HCT116 (cell line): Measurements from ENCODE around the gene HPCAL1. TPM values are rescaled to one million over a fixed set of nuclear protein-coding genes. Genes with fewer than 3 reads are reported as not detected.

ENCODE experiments used
- ATAC-seq: fragments of 200-7000 bp; cut with Tn5 transposase; 2 replicates; pipeline ENCODE4 v1.9.1; 2020; ENCODE audit warnings: mild to moderate bottlenecking, moderate library complexity
- BruUV-seq: library from RNA; stranded (reverse); fragments of 400-500 nt; replicated peaks from 2 replicates; lab custom pipeline; 2021; lab: Mats Ljungman, UMichigan
- CTCF ChIA-PET: fragments of 300-600 bp; sonication (Branson Sonifier 250); formaldehyde crosslinking; loops from one replicate; lab custom pipeline; 2021; ENCODE audit warnings: antibody characterized with exemption; lab: Charles Lee
- POLR2A ChIA-PET: fragments of 300-600, 350-600 bp; sonication (Branson Sonifier 250); formaldehyde crosslinking; loops from one replicate; lab custom pipeline; 2021; ENCODE audit warnings: antibody characterized with exemption; lab: Charles Lee
- RAD21 ChIA-PET, 2 experiments: fragments of 300-600 bp; sonication (Branson Sonifier 250); formaldehyde crosslinking; loops; one replicate each; lab custom pipeline; 2023; ENCODE audit warnings: low total read pairs in 2 of 2; ENCODE audit not compliant: uncharacterized antibody in 2 of 2, unreplicated experiment in 2 of 2, low non-redundant PET in 1 of 2; lab: Charles Lee
- DNase-seq: peaks from one replicate; pipeline ENCODE4 v3.0.0-alpha.2; 2010; ENCODE audit warnings: low read depth, low spot score
- H2AFZ ChIP-seq: fragments of 200-600 bp; shearing (Covaris generic), sonication (generic); 2 replicates; pipeline ENCODE4 v1.6.1; 2017; ENCODE audit warnings: low read depth, mixed run types, mixed read lengths, antibody characterized with exemption, low read length; ENCODE audit not compliant: poor library complexity, severe bottlenecking
- H3K27ac ChIP-seq: 2 replicates; pipeline ENCODE4 v1.5.1; 2012; ENCODE audit warnings: low read depth, low read length
- H3K27me3 ChIP-seq: fragments of 200-600 bp; sonication (generic); 2 replicates; pipeline ENCODE4 v1.6.1; 2016; ENCODE audit warnings: mixed run types, low read length, mixed read lengths; ENCODE audit not compliant: insufficient read depth
- H3K36me3 ChIP-seq, 2 experiments: fragments of 200-500 bp in 1 of 2; fragments of 200-600 bp in 1 of 2; sonication (Bioruptor generic) in 1 of 2; sonication (generic) in 1 of 2; 2 replicates each; pipeline versions ENCODE4 v1.5.1 to v1.6.1; 2014 to 2016; ENCODE audit warnings: low read length in 2 of 2, inconsistent platforms in 1 of 2, mixed read lengths in 1 of 2, mixed run types in 1 of 2; ENCODE audit not compliant: insufficient read depth in 2 of 2, control insufficient read depth in 1 of 2
- H3K4me1 ChIP-seq, 2 experiments: fragments of 200-600 bp in 1 of 2; sonication (generic) in 1 of 2; 2 replicates each; pipeline versions ENCODE4 v1.5.1 to v1.6.1; 2012 to 2017; ENCODE audit warnings: low read length in 2 of 2, inconsistent platforms in 1 of 2, mild to moderate bottlenecking in 1 of 2, mixed read lengths in 1 of 2, mixed run types in 1 of 2, moderate library complexity in 1 of 2; ENCODE audit not compliant: insufficient read depth in 2 of 2, control insufficient read depth in 1 of 2
- H3K4me2 ChIP-seq: fragments of 200-600 bp; sonication (generic); 2 replicates; pipeline ENCODE4 v1.6.1; 2017; ENCODE audit warnings: mixed run types, low read length, mixed read lengths
- H3K4me3 ChIP-seq, 2 experiments: fragments of 200-600 bp in 1 of 2; sonication (generic) in 1 of 2; replicated peaks in 1 of 2; 2 replicates each; pipeline ENCODE4 v1.5.1; 2011 to 2016; ENCODE audit warnings: low read length in 2 of 2, control low read depth in 1 of 2, low read depth in 1 of 2, mild to moderate bottlenecking in 1 of 2, mixed read lengths in 1 of 2, mixed run types in 1 of 2
- H3K79me2 ChIP-seq: fragments of 200-600 bp; sonication (generic); 2 replicates; pipeline ENCODE4 v1.6.1; 2017; ENCODE audit warnings: mild to moderate bottlenecking, mixed run types, low read length, moderate library complexity, mixed read lengths; ENCODE audit not compliant: insufficient read depth
- H3K9ac ChIP-seq: fragments of 200-600 bp; sonication (generic); 2 replicates; pipeline ENCODE4 v1.6.1; 2016; ENCODE audit warnings: low read length, mixed read lengths
- H3K9me2 ChIP-seq: fragments of 200-600 bp; sonication (generic), shearing (Covaris generic); 2 replicates; pipeline ENCODE4 v1.6.1; 2017; ENCODE audit warnings: mixed run types, mild to moderate bottlenecking, moderate library complexity; ENCODE audit not compliant: insufficient read depth
- H3K9me3 ChIP-seq, 2 experiments: fragments of 200-500 bp in 1 of 2; fragments of 200-600 bp in 1 of 2; sonication (Bioruptor generic) in 1 of 2; sonication (generic) in 1 of 2; 2 replicates each; pipeline ENCODE4 v1.6.1; 2014 to 2017; ENCODE audit warnings: low read length in 2 of 2, mixed read lengths in 2 of 2, inconsistent platforms in 1 of 2, low read depth in 1 of 2, mild to moderate bottlenecking in 1 of 2, mixed run types in 1 of 2, moderate library complexity in 1 of 2; ENCODE audit not compliant: control insufficient read depth in 1 of 2, insufficient read depth in 1 of 2
- H4K20me1 ChIP-seq: fragments of 200-600 bp; sonication (generic), shearing (Covaris generic); 2 replicates; pipeline ENCODE4 v1.6.1; 2017; ENCODE audit warnings: mixed run types, mild to moderate bottlenecking, moderate library complexity; ENCODE audit not compliant: insufficient read depth
- ATF3 ChIP-seq: IDR thresholded peaks from 2 replicates; pipeline ENCODE4 v1.6.1; 2012
- CBX3 ChIP-seq: IDR thresholded peaks from 2 replicates; pipeline ENCODE4 v1.6.1; 2012; ENCODE audit warnings: low read depth
- EGR1 ChIP-seq: IDR thresholded peaks from 2 replicates; pipeline ENCODE4 v1.6.1; 2012; ENCODE audit warnings: low read depth
- ELF1 ChIP-seq: IDR thresholded peaks from 2 replicates; pipeline ENCODE4 v1.6.1; 2012; ENCODE audit warnings: low read depth, borderline replicate concordance
- EZH2 ChIP-seq: fragments of 200-600 bp; sonication (generic); IDR thresholded peaks from 2 replicates; pipeline ENCODE4 v1.6.1; 2017; ENCODE audit warnings: antibody characterized with exemption, mixed run types
- EZH2phosphoT487 ChIP-seq: fragments of 200-600 bp; IDR thresholded peaks from 2 replicates; pipeline ENCODE4 v1.6.1; 2018; ENCODE audit warnings: antibody characterized with exemption, borderline replicate concordance
- FOSL1 ChIP-seq: IDR thresholded peaks from 2 replicates; pipeline ENCODE4 v1.6.1; 2012; ENCODE audit warnings: low read depth
- MAX ChIP-seq: IDR thresholded peaks from 2 replicates; pipeline ENCODE4 v1.6.1; 2012
- RAD21 ChIP-seq: IDR thresholded peaks from 2 replicates; pipeline ENCODE4 v1.6.1; 2012; ENCODE audit warnings: low read depth, mild to moderate bottlenecking
- SP1 ChIP-seq: IDR thresholded peaks from 2 replicates; pipeline ENCODE4 v1.6.1; 2012; ENCODE audit warnings: low read depth
- SRF ChIP-seq: IDR thresholded peaks from 2 replicates; pipeline ENCODE4 v1.6.1; 2012; ENCODE audit warnings: low read depth
- TCF7L2 ChIP-seq: IDR thresholded peaks from 2 replicates; pipeline ENCODE4 v1.7.0; 2011; ENCODE audit warnings: borderline replicate concordance, inconsistent platforms; ENCODE audit not compliant: insufficient read depth, insufficient read length; ENCODE audit errors: extremely low read depth
- ZBTB33 ChIP-seq: IDR thresholded peaks from 2 replicates; pipeline ENCODE4 v1.6.1; 2011; ENCODE audit warnings: mild to moderate bottlenecking, low read length, moderate library complexity; ENCODE audit not compliant: insufficient replicate concordance; ENCODE audit errors: extremely low read depth
- ZFX ChIP-seq: fragments of 450-650 bp; IDR thresholded peaks from 2 replicates; pipeline ENCODE4 v1.6.1; 2017
- ZNF274 ChIP-seq: fragments of 200-500 bp; sonication (Bioruptor generic); IDR thresholded peaks from 2 replicates; pipeline ENCODE4 v1.6.1; 2014; ENCODE audit warnings: mild to moderate bottlenecking, low read depth, low read length, inconsistent platforms
- intact Hi-C: fragments of 100-400 bp; cut with micrococcal nuclease; formaldehyde crosslinking; loops from 2 replicates; pipeline ENCODE4 v1.10.0; 2022
- total RNA-seq: library from RNA; stranded (reverse); gene quantifications from one replicate; pipeline ENCODE4 v1.2.1, GENCODE V29; 2021; ENCODE audit not compliant: unreplicated experiment

The HPCAL1 gene
- total RNA-seq, 1 experiment from 2014 or later: 111 TPM

- ChIA-PET RAD21 (no interaction called here), CTCF (no interaction called here)
- Histone ChIP-seq H3K4me1 (no peaks in the 10 kb centered on the region), H3K79me2 (peaks cover 63% of the 10 kb centered on the region), H4K20me1 (no peaks in the 10 kb centered on the region), H3K4me3 (no peak overlapping the region), H3K27ac (no peak overlapping the region)
- no peak for ATAC-seq
- no peak for DNase-seq
- intact Hi-C loops: no loop called here
- no peak for TF ChIP-seq SP1
- TF ChIP-seq EZH2: no peak
- TF ChIP-seq CBX3: no peak
- TF ChIP-seq FOSL1: no peak
- TF ChIP-seq RAD21: no peak
- no peak for TF ChIP-seq EGR1
- TF ChIP-seq, all 23 proteins: peak for 0
- no peak overlapping the region for H2AFZ ChIP-seq
- H3K9me2 ChIP-seq: no peaks in the 10 kb centered on the region
- no peak overlapping the region for H3K4me2 ChIP-seq
- POLR2A ChIA-PET: no interaction called here
- BruUV-seq: no TSS peak
- no peaks in the 10 kb centered on the region for H3K9me3 ChIP-seq
- no peak overlapping the region for H3K9ac ChIP-seq
- no peaks in the 10 kb centered on the region for H3K27me3 ChIP-seq
- no peaks in the 10 kb centered on the region for H3K36me3 ChIP-seq
Observed at GRCh38 chr2:10370895-10371294, 68.2 kb downstream of the HPCAL1 start.

GRCh38 chr2:10371441-10372196, 68.9 kb downstream of the HPCAL1 start:
- no peak overlapping the region for H3K4me3 ChIP-seq
- ATAC-seq (no peak), DNase-seq (no peak)
- POLR2A ChIA-PET: no interaction called here
- no peaks in the 10 kb centered on the region for H3K9me2 ChIP-seq
- H3K9ac ChIP-seq: no peak overlapping the region
- H3K27me3 ChIP-seq: no peaks in the 10 kb centered on the region
- no peaks in the 10 kb centered on the region for H3K4me1 ChIP-seq
- TF ChIP-seq ELF1 (no peak), ZFX (no peak), ZNF274 (no peak), EGR1 (no peak), MAX (no peak), ATF3 (no peak), EZH2phosphoT487 (no peak), ZBTB33 (no peak), TCF7L2 (no peak), SP1 (no peak), SRF (no peak)
- H4K20me1 ChIP-seq: no peaks in the 10 kb centered on the region
- CTCF ChIA-PET: no interaction called here
- peaks cover 68% of the 10 kb centered on the region for H3K79me2 ChIP-seq
- no TSS peak for BruUV-seq
- RAD21 ChIA-PET: no interaction called here
- no peak overlapping the region for H3K4me2 ChIP-seq
- no peaks in the 10 kb centered on the region for H3K9me3 ChIP-seq
- no peaks in the 10 kb centered on the region for H3K36me3 ChIP-seq
- no peak overlapping the region for H3K27ac ChIP-seq
- intact Hi-C loops: no loop called here
- H2AFZ ChIP-seq: no peak overlapping the region
